OCI-LY1 (cell line): ENCODE results near the gene PERCC1.

ENCODE experiments used
- H2AFZ ChIP-seq: fragments of 200-600 bp; sonication (generic), shearing (Covaris generic); 2 replicates; pipeline ENCODE4 v1.6.0; 2014; ENCODE audit warnings: antibody characterized with exemption, mild to moderate bottlenecking, low read length
- H3F3A ChIP-seq: fragments of 200-600 bp; sonication (generic), shearing (Covaris generic); 2 replicates; pipeline ENCODE4 v1.6.0; 2014; ENCODE audit warnings: mild to moderate bottlenecking, antibody characterized with exemption, low read length, moderate library complexity; ENCODE audit not compliant: insufficient read depth
- H3K27ac ChIP-seq: fragments of 200-600 bp; sonication (generic); 2 replicates; pipeline ENCODE4 v1.5.1; 2014; ENCODE audit warnings: low read length, mixed run types, mild to moderate bottlenecking, low read depth; ENCODE audit not compliant: poor library complexity, severe bottlenecking
- H3K27me3 ChIP-seq: fragments of 200-600 bp; sonication (generic); 2 replicates; pipeline ENCODE4 v1.6.0; 2014; ENCODE audit warnings: antibody characterized with exemption, mild to moderate bottlenecking, low read length, moderate library complexity; ENCODE audit not compliant: insufficient read depth
- H3K36me3 ChIP-seq: fragments of 200-600 bp; sonication (generic); 2 replicates; pipeline ENCODE4 v1.6.1; 2014; ENCODE audit warnings: mild to moderate bottlenecking, antibody characterized with exemption, low read length, moderate library complexity, mixed read lengths; ENCODE audit not compliant: insufficient read depth
- H3K4me1 ChIP-seq: fragments of 200-600 bp; sonication (generic); 2 replicates; pipeline ENCODE4 v1.5.1; 2014; ENCODE audit warnings: mild to moderate bottlenecking, low read length, moderate library complexity; ENCODE audit not compliant: insufficient read depth, severe bottlenecking
- H3K4me2 ChIP-seq: fragments of 200-600 bp; sonication (generic), shearing (Covaris generic); 2 replicates; pipeline ENCODE4 v1.6.1; 2014; ENCODE audit warnings: low read length
- H3K4me3 ChIP-seq: fragments of 200-600 bp; sonication (generic); 2 replicates; pipeline ENCODE4 v1.5.1; 2014; ENCODE audit warnings: low read length, low read depth, mild to moderate bottlenecking, mixed read lengths; ENCODE audit not compliant: poor library complexity, severe bottlenecking
- H3K79me2 ChIP-seq: fragments of 200-600 bp; shearing (Covaris generic); 2 replicates; pipeline ENCODE4 v1.6.1; 2016; ENCODE audit warnings: mixed run types, low read length, mixed read lengths; ENCODE audit not compliant: insufficient read depth
- H3K9ac ChIP-seq: fragments of 200-600 bp; sonication (generic), shearing (Covaris generic); 2 replicates; pipeline ENCODE4 v1.6.1; 2014; ENCODE audit warnings: mild to moderate bottlenecking, low read length, mixed read lengths
- H3K9me2 ChIP-seq: fragments of 200-600 bp; sonication (generic), shearing (Covaris generic); 2 replicates; pipeline ENCODE4 v1.6.1; 2014; ENCODE audit warnings: low read depth, mild to moderate bottlenecking, low read length, mixed read lengths
- H3K9me3 ChIP-seq: fragments of 200-600 bp; shearing (Covaris generic); 2 replicates; pipeline ENCODE4 v1.6.1; 2014; ENCODE audit warnings: low read length, mixed read lengths
- H4K20me1 ChIP-seq: fragments of 200-600 bp; sonication (generic), shearing (Covaris generic); 2 replicates; pipeline ENCODE4 v1.6.0; 2016; ENCODE audit warnings: mild to moderate bottlenecking, low read length; ENCODE audit not compliant: insufficient read depth
- EZH2 ChIP-seq: fragments of 200-600 bp; sonication (generic), shearing (Covaris generic); IDR thresholded peaks from 2 replicates; pipeline ENCODE4 v1.8.0; 2017; ENCODE audit warnings: borderline replicate concordance, mixed run types, mild to moderate bottlenecking, antibody characterized with exemption, low read length, moderate library complexity, mixed read lengths
- TF ChIP-seq, protein P1 (sequence below): fragments of 200-600 bp; sonication (generic), shearing (Covaris generic); IDR thresholded peaks from 2 replicates; pipeline ENCODE4 v1.5.1; 2017; ENCODE audit warnings: mild to moderate bottlenecking, antibody characterized with exemption, low read length, moderate library complexity, mixed read lengths

The PERCC1 gene

DNA sequence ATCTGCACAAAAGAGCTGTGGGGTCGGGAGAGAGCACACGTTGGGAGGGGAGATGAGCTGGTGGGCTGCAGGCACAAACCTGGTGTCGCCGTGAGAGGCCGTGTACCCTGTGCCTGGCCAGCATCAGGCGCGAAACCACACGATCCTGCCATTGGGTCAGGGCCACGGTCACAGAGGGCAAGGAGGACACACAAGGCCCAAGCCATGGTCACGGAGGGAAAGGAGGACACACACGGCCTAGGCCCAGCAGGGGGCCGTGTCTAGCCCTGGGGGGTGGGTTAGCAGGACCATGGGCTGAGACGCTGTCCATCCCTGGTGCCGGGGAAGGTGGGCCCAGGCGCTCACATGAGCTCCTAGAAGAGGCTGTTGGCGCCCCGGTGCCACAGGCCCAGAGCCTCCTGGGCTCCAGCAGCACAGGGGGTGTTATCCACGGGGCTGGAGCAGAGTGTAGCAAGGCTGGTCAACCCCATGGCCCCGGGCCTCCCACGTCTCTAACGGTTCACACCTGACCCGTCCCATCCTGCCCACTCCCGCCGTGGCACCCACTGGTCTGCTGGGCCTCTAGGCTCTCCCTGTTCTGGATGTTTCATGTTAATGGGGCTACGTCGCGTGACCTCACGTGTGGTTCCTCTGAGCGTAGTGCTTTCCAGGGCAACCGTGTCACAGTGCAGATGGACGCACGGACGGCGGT is 21.0 kb downstream of the PERCC1 start:
- Histone ChIP-seq H3K79me2 (no peaks in the 10 kb centered on the region), H3K9ac (no peak overlapping the region), H4K20me1 (no peaks in the 10 kb centered on the region), H3K27me3 (no peaks in the 10 kb centered on the region), H3K36me3 (peaks cover 30% of the 10 kb centered on the region), H3K9me2 (no peaks in the 10 kb centered on the region), H3K9me3 (no peaks in the 10 kb centered on the region), H2AFZ (no peak overlapping the region), H3K4me3 (no peak overlapping the region), H3K4me1 (no peaks in the 10 kb centered on the region), H3F3A (no peaks in the 10 kb centered on the region), H3K27ac (no peak overlapping the region), H3K4me2 (no peak overlapping the region)
- no peak for TF ChIP-seq EZH2
- TF ChIP-seq, protein P1, sequence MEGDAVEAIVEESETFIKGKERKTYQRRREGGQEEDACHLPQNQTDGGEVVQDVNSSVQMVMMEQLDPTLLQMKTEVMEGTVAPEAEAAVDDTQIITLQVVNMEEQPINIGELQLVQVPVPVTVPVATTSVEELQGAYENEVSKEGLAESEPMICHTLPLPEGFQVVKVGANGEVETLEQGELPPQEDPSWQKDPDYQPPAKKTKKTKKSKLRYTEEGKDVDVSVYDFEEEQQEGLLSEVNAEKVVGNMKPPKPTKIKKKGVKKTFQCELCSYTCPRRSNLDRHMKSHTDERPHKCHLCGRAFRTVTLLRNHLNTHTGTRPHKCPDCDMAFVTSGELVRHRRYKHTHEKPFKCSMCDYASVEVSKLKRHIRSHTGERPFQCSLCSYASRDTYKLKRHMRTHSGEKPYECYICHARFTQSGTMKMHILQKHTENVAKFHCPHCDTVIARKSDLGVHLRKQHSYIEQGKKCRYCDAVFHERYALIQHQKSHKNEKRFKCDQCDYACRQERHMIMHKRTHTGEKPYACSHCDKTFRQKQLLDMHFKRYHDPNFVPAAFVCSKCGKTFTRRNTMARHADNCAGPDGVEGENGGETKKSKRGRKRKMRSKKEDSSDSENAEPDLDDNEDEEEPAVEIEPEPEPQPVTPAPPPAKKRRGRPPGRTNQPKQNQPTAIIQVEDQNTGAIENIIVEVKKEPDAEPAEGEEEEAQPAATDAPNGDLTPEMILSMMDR, result no peak

DNA sequence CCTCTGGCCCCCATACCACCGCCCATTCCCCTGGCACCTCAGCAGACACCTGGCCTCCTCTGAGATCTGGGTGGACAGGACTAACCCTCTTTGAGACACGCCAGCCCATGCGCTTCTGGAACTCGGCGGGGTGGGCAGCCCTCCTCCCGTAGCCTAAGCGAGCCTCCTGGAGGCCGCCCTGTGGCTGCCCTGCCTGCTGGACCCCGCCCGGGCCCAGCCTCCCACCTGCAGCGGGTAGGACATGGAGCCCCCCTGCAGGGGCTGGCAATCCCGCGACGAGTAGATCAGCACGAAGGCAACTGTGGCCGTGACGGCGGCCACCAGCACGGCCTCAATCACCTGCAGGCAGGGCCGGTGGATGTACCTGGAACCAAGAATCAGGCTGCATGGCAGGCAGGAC is 21.7 kb downstream of the PERCC1 start:
- Histone ChIP-seq H3K4me2 (no peak overlapping the region), H3K9me2 (no peaks in the 10 kb centered on the region), H3K36me3 (peaks cover 30% of the 10 kb centered on the region), H3K4me3 (no peak overlapping the region), H3K27ac (no peak overlapping the region), H3K9ac (no peak overlapping the region), H3K79me2 (no peaks in the 10 kb centered on the region), H3K27me3 (no peaks in the 10 kb centered on the region), H3F3A (no peaks in the 10 kb centered on the region), H3K4me1 (no peaks in the 10 kb centered on the region), H3K9me3 (no peaks in the 10 kb centered on the region), H2AFZ (no peak overlapping the region), H4K20me1 (no peaks in the 10 kb centered on the region)
- no peak for TF ChIP-seq EZH2
- TF ChIP-seq, protein P1, result no peak

DNA sequence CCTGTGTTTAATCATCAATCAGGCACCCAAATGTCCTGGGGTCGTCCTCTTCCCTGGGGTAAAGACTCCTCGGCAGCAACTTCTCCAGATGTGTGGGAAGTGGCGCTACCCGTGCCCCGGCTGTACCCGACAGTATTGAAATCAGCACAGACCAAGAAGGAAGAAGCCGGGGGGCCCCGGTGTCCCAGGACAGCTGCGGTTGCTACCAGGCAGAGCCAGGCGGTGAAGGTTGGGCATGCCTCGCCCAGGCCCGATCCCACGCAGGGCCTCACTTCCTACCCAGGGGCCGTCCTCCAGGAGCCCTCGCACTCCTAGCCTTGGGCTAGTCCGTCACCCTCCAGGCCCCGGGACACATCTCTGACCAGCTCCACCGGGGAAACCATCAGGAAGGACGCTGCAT is 22.4 kb downstream of the PERCC1 start:
- TF ChIP-seq EZH2, result no peak
- TF ChIP-seq, protein P1, result no peak
- no peak overlapping the region for H3K4me2 ChIP-seq

More for the DNA sequence above, 22.4 kb downstream of the PERCC1 start:
- no peaks in the 10 kb centered on the region for H3K9me3 ChIP-seq
- no peaks in the 10 kb centered on the region for H3F3A ChIP-seq
- no peak overlapping the region for H3K4me3 ChIP-seq
- H2AFZ ChIP-seq, result no peak overlapping the region
- H3K36me3 ChIP-seq, result peaks cover 25% of the 10 kb centered on the region; the same call in 1 of the 2 replicates
- no peaks in the 10 kb centered on the region for H4K20me1 ChIP-seq
- no peaks in the 10 kb centered on the region for H3K4me1 ChIP-seq
- no peak overlapping the region for H3K9ac ChIP-seq
- H3K27me3 ChIP-seq, result no peaks in the 10 kb centered on the region
- no peak overlapping the region for H3K27ac ChIP-seq
- no peaks in the 10 kb centered on the region for H3K9me2 ChIP-seq
- H3K79me2 ChIP-seq, result no peaks in the 10 kb centered on the region
